HCT116 (cell line): Measurements from ENCODE around the gene FZR1.

Experiments
- RAD21 ChIP-seq: IDR thresholded peaks from 2 replicates; pipeline ENCODE4 v1.6.1; 2012; ENCODE audit warnings: low read depth, mild to moderate bottlenecking
- TF ChIP-seq, protein P1 (sequence below), 3 experiments: fragments of 200-600 bp in 1 of 3; sonication (generic) in 1 of 3; IDR thresholded peaks in 2 of 3; conservative IDR thresholded peaks in 1 of 3; 2 replicates each; pipeline ENCODE4 v1.5.1; 2012 to 2017; ENCODE audit warnings: low read depth in 2 of 3, low read length in 2 of 3, antibody characterized with exemption in 1 of 3, borderline replicate concordance in 1 of 3, control low read depth in 1 of 3, mild to moderate bottlenecking in 1 of 3, mixed read lengths in 1 of 3, mixed run types in 1 of 3, moderate library complexity in 1 of 3; ENCODE audit not compliant: insufficient read depth in 1 of 3

DNA sequence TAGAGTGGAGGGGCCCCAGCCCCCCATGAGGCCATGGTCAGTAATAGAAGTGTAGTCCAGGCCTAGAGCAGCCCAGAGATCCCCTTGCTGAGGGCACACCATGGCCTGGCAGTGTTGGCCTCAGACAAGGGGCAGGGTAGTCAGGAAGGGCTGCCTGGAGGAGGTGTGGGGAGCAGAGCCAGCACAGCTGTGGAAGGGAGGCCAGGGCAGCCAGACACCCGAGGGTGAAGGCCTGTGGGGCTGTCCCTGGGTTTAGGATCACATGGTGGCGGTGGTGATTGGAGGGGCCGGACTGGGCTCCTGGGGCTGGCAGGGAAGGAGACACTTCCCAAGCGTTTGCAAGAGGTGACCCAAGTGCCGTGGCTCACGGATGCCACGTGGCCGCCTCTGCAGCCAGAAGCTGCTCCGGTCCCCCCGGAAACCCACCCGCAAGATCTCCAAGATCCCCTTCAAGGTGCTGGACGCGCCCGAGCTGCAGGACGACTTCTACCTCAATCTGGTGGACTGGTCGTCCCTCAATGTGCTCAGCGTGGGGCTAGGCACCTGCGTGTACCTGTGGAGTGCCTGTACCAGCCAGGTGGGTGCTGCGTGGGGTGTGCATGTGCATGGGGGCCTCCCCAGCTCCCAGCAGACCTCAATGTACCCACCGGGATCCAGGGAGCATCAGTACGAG lies 21.3 kb downstream of the FZR1 start:
- no peak for TF ChIP-seq RAD21
- TF ChIP-seq, protein P1, sequence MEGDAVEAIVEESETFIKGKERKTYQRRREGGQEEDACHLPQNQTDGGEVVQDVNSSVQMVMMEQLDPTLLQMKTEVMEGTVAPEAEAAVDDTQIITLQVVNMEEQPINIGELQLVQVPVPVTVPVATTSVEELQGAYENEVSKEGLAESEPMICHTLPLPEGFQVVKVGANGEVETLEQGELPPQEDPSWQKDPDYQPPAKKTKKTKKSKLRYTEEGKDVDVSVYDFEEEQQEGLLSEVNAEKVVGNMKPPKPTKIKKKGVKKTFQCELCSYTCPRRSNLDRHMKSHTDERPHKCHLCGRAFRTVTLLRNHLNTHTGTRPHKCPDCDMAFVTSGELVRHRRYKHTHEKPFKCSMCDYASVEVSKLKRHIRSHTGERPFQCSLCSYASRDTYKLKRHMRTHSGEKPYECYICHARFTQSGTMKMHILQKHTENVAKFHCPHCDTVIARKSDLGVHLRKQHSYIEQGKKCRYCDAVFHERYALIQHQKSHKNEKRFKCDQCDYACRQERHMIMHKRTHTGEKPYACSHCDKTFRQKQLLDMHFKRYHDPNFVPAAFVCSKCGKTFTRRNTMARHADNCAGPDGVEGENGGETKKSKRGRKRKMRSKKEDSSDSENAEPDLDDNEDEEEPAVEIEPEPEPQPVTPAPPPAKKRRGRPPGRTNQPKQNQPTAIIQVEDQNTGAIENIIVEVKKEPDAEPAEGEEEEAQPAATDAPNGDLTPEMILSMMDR (IDR thresholded peaks at IDR 0.05 in 2 of 3, conservative IDR thresholded peaks at IDR 0.05 in 1 of 3; ENCODE audit: borderline replicate concordance in 1 of 3, insufficient read depth in 1 of 3, low read depth in 2 of 3, low read length in 2 of 3), result no peak
